Ramos (cell line): ENCODE measurements around the gene HS6ST2.

ENCODE experiments used
- in situ Hi-C: fragments of 300-500 bp; cut with MboI; formaldehyde crosslinking; loops from one replicate; pipeline ENCODE4 v1.14.3; 2022; ENCODE audit warnings: low sequenced_read_pairs; ENCODE audit not compliant: unreplicated experiment

The HS6ST2 gene

DNA sequence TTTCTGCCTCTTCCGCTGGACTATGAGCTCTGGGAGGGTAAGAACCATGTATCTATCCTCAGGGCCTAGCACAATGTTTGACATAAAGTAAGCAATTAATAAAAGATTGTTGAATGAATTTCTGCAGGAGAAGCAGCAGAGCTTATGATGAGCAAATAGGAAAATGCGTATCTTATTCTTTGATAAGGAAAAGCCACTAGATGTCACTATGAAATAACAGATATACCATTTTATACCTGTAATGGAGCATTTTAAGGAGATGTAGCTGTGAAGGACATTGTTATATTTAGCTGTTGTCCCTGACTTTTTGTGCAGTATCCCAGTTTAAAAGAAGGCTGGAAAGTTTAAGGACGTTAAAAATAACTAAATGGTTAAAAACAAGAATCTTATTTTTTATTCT, 322.3 kb downstream of the HS6ST2 start:
- in situ Hi-C loops: no loop called here

- in situ Hi-C loops: no loop called here
These were observed 323.9 kb downstream of the HS6ST2 start for GRCh38 chrX:132634521-132634920.

DNA sequence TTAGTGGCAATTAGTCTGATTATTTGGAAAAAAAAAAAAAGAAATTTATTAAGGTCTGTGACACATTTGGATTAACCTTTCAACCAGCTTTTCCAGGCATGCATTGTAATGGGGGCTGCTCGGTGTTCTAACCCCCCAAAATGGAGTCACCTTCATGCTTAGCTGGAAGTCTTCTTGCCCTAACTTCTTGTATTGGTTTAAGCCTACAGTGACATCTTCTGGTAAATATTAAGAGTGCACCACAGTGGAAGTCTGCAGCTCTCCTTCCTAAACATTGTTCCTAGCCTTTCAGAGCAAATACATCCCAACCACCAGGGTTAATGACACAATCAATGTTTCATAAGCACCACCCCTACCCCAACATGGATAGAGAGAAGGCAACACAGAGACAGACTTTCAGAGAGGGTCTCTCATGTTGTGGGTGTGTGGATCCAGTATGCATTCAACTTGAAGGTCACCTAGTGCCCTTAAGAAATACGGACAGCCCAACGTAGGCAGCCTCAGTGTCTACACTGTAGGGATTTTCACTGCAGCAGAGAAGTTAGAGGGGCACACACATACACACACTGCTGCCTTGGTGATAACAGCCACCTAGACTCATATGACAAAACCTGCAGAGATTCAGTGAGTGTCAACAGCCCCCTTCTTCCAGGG, 326.7 kb downstream of the HS6ST2 start:
- in situ Hi-C loops: no loop called here

GRCh38 chrX:132624466-132624865, 334.0 kb downstream of the HS6ST2 start:
- in situ Hi-C loops: loop anchor here (25.0 kb wide), 2 partner anchors 537 to 787 kb away; no protein-coding TSS in a partner anchor

DNA sequence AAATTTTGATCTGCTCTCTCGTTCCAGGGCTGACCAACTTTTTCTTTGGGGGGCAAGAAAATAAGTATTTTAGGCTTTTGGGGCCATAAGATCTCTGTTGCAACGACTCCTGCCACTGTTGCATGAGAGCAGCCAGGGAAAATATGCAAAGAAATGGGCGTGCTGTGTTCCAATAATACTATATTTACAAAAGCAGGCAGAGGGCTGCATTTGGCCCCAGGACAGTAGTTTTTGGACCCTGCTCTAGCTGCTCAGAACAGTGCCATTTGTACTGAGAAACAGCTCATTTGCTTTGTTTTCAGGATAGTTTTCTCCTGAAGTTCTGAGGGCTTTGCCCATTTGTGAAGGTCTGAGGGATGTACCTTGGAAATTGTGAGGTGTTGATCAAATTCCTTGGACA, 334.5 kb downstream of the HS6ST2 start:
- in situ Hi-C loops: loop anchor here (25.0 kb wide), 2 partner anchors 537 to 787 kb away; no protein-coding TSS in a partner anchor

DNA sequence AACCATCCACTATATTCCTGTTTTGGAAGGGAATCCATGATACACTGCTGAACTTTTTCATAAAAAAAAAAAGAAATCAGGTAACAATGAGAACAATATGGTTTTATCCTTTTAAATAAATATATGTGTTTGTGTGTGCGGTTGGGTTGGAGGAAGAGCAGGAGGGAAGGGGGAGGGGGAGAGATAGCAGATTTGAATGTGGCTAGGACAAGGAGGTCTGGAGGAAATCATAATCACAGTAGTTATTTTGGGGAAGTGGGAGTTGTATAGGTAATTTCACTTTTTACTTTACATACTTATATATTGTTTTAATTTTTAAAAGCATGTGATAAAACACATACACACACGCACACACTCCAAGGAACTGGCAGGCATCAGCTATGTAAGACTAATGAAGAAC, 335.1 kb downstream of the HS6ST2 start:
- in situ Hi-C loops: loop anchor here (25.0 kb wide), 2 partner anchors 536 to 786 kb away; no protein-coding TSS in a partner anchor

DNA sequence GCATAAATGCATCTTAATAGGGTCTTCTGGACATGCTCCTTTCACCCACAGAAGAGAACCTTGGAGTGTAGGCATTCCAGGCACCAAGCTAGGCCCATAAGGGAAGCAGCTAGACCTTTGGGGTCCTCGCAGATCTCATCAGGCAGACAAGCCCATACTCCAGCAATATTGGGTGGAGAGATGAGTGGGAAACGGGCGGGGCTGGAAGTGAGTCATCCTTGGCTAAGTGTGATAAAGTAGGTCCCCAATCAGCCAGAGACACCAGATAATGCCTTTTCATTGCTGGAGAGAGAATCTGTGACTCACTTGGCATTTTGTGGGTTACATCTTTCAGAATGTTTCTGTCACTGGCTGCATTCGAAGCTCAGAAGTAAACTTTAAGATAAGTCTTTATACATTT, 336.3 kb downstream of the HS6ST2 start:
- in situ Hi-C loops: loop anchor here (25.0 kb wide), 2 partner anchors 535 to 785 kb away; no protein-coding TSS in a partner anchor

DNA sequence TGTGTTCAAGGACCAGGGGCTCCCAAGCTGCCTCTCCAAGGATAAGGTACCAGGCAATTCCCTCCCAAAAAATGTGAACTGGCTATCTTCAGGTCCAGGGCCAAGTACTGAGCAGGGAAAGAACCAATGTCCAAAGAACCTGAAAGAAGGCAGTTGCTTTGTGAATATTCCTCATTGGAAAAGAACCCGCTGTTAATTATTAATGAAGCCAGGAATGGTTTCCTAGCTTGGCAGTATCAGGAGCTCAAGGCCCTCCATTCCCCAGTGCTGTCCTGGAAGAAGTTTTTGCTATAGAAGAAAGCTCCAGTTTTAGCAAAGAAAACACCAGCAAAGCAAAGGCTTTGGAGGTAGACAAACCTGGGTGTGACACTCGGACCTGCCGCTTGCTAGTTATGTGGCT, 339.6 kb downstream of the HS6ST2 start:
- in situ Hi-C loops: loop anchor here (10.0 to 25.0 kb wide), 3 partner anchors 324 to 782 kb away; no protein-coding TSS in a partner anchor

GRCh38 chrX:132615391-132616131, 342.9 kb downstream of the HS6ST2 start:
- in situ Hi-C loops: loop anchor here (10.0 to 25.0 kb wide), 3 partner anchors 321 to 778 kb away; no protein-coding TSS in a partner anchor

DNA sequence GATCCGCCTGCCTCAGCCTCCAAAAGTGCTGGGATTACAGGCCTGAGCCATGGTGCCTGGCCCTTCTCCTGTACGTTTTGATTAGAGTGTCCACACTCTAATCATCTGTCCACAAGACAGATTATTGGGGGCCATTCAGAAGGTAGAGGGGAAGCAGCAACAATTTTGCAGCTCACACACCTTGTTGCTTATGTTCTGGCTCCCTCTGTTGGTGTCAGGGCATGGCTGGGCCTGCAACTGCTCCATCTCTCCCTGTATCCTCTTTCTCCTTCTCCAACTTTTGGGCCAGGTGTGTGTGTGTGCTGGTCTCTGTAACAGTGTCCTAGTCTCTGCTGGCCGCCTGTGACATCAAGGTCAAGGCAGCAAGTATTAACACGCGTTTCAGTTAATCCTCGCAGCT, 344.1 kb downstream of the HS6ST2 start:
- in situ Hi-C loops: loop anchor here (10.0 to 25.0 kb wide), 3 partner anchors 319 to 777 kb away; no protein-coding TSS in a partner anchor

GRCh38 chrX:132613801-132614200, 344.6 kb downstream of the HS6ST2 start:
- in situ Hi-C loops: loop anchor here (10.0 to 25.0 kb wide), 3 partner anchors 319 to 776 kb away; no protein-coding TSS in a partner anchor

DNA sequence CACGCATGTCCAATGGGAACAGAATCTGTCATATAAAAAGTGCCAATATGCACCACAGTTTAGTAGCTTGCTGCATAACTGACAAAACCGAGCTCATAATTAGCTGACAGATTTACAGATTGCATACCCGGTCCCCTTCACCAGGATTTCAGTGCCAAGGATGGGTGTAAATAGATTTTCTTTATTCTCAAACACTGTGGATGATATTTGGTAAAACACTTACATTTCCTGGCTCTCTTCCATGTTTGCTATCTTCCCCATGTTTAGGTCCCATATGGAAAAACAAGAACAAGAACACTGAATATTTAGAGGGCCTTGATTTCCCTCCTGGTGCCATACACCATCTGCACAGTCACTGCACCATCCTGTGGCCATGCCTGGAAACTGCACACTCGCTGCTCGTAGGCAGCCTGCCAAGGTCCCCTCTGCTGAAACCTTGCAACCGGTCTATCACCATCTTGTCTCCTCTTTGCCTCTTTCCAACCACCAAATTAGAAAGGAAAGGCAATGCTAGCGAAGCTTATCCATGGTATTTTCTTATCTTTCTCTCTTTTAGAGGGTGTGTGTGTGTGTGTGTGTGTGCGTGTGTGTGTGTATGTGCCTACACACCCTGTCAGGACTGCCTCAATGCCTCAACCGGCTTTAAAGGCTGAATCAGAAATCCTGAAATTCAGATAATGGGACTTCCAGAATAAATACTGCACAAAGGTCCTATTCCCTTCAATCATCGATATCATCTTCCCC, 345.4 kb downstream of the HS6ST2 start:
- in situ Hi-C loops: loop anchor here (10.0 to 25.0 kb wide), 3 partner anchors 318 to 776 kb away; no protein-coding TSS in a partner anchor

- in situ Hi-C loops: loop anchor here (10.0 to 25.0 kb wide), 3 partner anchors 316 to 773 kb away; no protein-coding TSS in a partner anchor
These were observed 347.9 kb downstream of the HS6ST2 start for GRCh38 chrX:132610536-132610935.

GRCh38 chrX:132609362-132609848, 349.0 kb downstream of the HS6ST2 start:
- in situ Hi-C loops: loop anchor here (25.0 kb wide), 2 partner anchors 522 to 772 kb away; no protein-coding TSS in a partner anchor

DNA sequence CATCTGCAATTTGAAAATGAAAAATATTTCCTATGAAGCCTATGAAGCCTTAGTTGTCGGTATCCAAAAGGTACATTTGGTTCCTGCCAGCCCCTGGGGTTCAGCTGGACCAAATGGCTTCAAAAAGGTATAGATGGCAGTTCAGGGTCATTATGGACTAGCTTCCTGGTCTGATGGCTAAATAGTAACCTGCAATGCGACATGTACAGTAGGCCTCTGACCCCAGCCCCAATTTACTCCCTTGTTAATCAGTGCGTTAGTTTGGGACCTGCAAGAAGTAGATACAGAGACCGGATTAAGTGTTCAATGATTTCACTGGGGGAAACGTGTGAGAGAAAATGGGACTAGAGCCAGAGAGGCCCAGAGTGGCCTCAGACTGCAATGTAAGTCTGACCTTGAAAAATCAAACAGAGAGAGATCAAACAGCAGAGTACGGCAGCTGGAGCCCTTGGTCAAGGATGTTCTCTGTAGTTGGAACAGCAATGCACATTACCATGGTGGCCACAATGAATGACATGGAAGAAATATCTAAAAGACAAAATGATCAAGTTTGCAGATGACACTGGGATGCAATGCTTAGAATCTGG, 354.6 kb downstream of the HS6ST2 start:
- in situ Hi-C loops: loop anchor here (25.0 kb wide), 2 partner anchors 516 to 766 kb away; no protein-coding TSS in a partner anchor

- in situ Hi-C loops: loop anchor here (25.0 kb wide), 2 partner anchors 515 to 765 kb away; no protein-coding TSS in a partner anchor
These were observed 355.7 kb downstream of the HS6ST2 start for GRCh38 chrX:132602701-132603100.

- in situ Hi-C loops: no loop called here
These were observed 363.4 kb downstream of the HS6ST2 start for GRCh38 chrX:132594999-132595398.

GRCh38 chrX:132594129-132594528, 364.3 kb downstream of the HS6ST2 start:
- in situ Hi-C loops: no loop called here

DNA sequence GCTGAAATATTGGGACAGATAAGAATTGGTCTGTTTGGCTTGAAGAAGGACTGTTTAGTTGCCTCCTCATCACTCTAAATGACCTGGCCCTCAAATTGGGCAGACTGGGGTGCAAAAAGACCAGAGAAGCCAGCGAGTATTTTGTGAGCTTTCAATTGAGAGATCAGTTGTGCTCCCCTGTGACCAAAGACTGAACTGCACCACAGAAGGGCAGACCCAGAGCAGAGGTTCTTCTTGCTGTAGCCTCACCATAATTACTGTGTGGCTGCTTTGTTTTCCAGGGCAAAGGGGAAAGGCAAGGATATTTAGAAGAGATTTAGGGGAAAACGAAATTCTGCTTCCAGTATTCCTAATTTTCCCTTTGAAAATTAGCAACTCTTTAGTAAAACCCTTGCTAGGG, 365.5 kb downstream of the HS6ST2 start:
- in situ Hi-C loops: no loop called here
